H1 (cell line): ENCODE measurements around the gene FLT3. TPM values are rescaled to one million over a fixed set of nuclear protein-coding genes. Genes with fewer than 3 reads are reported as not detected.

Source experiments
- CTCF ChIA-PET: fragments of 300-600 bp; sonication (Branson Sonifier 250); formaldehyde crosslinking; loops from one replicate; lab custom pipeline; 2021; ENCODE audit not compliant: partially characterized antibody; lab: Charles Lee
- POLR2A ChIA-PET: fragments of 300-600 bp; sonication (Branson Sonifier 250); formaldehyde crosslinking; loops from one replicate; lab custom pipeline; 2021; ENCODE audit warnings: inconsistent platforms; ENCODE audit not compliant: partially characterized antibody; lab: Charles Lee
- DNase-seq, 2 experiments: peaks; one replicate each; pipeline versions ENCODE4 v3.0.0 to v3.0.0-alpha.2; 2010 to 2022; ENCODE audit warnings: low spot score in 2 of 2, low read depth in 1 of 2, mixed read lengths in 1 of 2
- FAIRE-seq: peaks from 2 replicates; lab custom pipeline; 2011; peaks lifted over from hg19 to GRCh38; lab: Jason Lieb, UNC
- H2AFZ ChIP-seq: 2 replicates; pipeline ENCODE4 v1.8.1; 2012; ENCODE audit warnings: low read length, inconsistent platforms
- H2AK5ac ChIP-seq: 2 replicates; pipeline ENCODE4 v1.6.1; 2013; ENCODE audit warnings: low read depth, low read length
- H2BK120ac ChIP-seq: replicated peaks from 2 replicates; pipeline ENCODE3; 2013; ENCODE audit warnings: low read depth, low read length, inconsistent platforms
- H2BK12ac ChIP-seq: 2 replicates; pipeline ENCODE4 v1.6.1; 2013; ENCODE audit warnings: low read depth, low read length
- H2BK15ac ChIP-seq: 2 replicates; pipeline ENCODE4 v1.6.1; 2013; ENCODE audit warnings: low read length
- H2BK20ac ChIP-seq: 2 replicates; pipeline ENCODE4 v1.6.1; 2013; ENCODE audit warnings: low read length
- H2BK5ac ChIP-seq: 2 replicates; pipeline ENCODE4 v1.6.1; 2013; ENCODE audit warnings: low read depth, low read length
- H3K14ac ChIP-seq: 2 replicates; pipeline ENCODE4 v1.6.1; 2013; ENCODE audit warnings: inconsistent platforms; ENCODE audit not compliant: insufficient read length
- H3K18ac ChIP-seq: 2 replicates; pipeline ENCODE4 v1.6.1; 2013; ENCODE audit warnings: low read length; ENCODE audit errors: extremely low read depth
- H3K23ac ChIP-seq: 2 replicates; pipeline ENCODE4 v1.6.1; 2013; ENCODE audit warnings: inconsistent platforms; ENCODE audit not compliant: insufficient read length
- H3K23me2 ChIP-seq: 2 replicates; pipeline ENCODE4 v1.6.1; 2013; ENCODE audit warnings: low read depth, low read length
- H3K27ac ChIP-seq: 2 replicates; pipeline ENCODE4 v1.6.1; 2011; ENCODE audit warnings: low read depth, low read length, inconsistent platforms
- H3K27me3 ChIP-seq, 4 experiments: replicated peaks in 1 of 4; 1 replicate in 1 of 4; 2 replicates in 3 of 4; pipeline versions ENCODE4 v1.6.1 to v1.8.1; 2011 to 2013; ENCODE audit warnings: low read length in 3 of 4, mild to moderate bottlenecking in 3 of 4, inconsistent platforms in 2 of 4, mixed read lengths in 2 of 4, moderate library complexity in 1 of 4; ENCODE audit not compliant: control insufficient read depth in 3 of 4, insufficient read depth in 3 of 4; ENCODE audit errors: extremely low read depth in 1 of 4
- H3K36me3 ChIP-seq, 4 experiments: 2 replicates each; pipeline versions ENCODE4 v1.6.1 to v1.8.1; 2011 to 2013; ENCODE audit warnings: mild to moderate bottlenecking in 4 of 4, low read length in 3 of 4, moderate library complexity in 2 of 4, control low read depth in 1 of 4, inconsistent platforms in 1 of 4; ENCODE audit not compliant: insufficient read depth in 4 of 4, control insufficient read depth in 2 of 4
- H3K4ac ChIP-seq: replicated peaks from 2 replicates; pipeline ENCODE3; 2013; ENCODE audit warnings: low read length, low read depth, mixed read lengths, inconsistent platforms; ENCODE audit not compliant: insufficient read length
- H3K4me1 ChIP-seq, 4 experiments: replicated peaks in 1 of 4; 1 replicate in 1 of 4; 2 replicates in 3 of 4; pipeline versions ENCODE4 v1.6.1 to v1.8.1; 2011 to 2013; ENCODE audit warnings: low read length in 3 of 4, inconsistent platforms in 2 of 4, mixed read lengths in 1 of 4; ENCODE audit not compliant: insufficient read depth in 4 of 4, control insufficient read depth in 3 of 4
- H3K4me2 ChIP-seq, 2 experiments: 2 replicates each; pipeline versions ENCODE4 v1.6.1 to v1.8.1; 2011 to 2013; ENCODE audit warnings: low read depth in 2 of 2, low read length in 2 of 2, control low read depth in 1 of 2, inconsistent platforms in 1 of 2, mild to moderate bottlenecking in 1 of 2; ENCODE audit not compliant: insufficient read depth in 1 of 2
- H3K4me3 ChIP-seq, 4 experiments: fragments of 200-600, 300-600 bp in 1 of 4; sonication (generic), shearing (Covaris generic), sonication (Bioruptor Twin) in 1 of 4; 2 replicates each; pipeline versions ENCODE4 v1.5.1 to v1.8.1; 2011 to 2016; ENCODE audit warnings: low read length in 4 of 4, low read depth in 3 of 4, control low read depth in 2 of 4, inconsistent platforms in 2 of 4, mild to moderate bottlenecking in 2 of 4, mixed read lengths in 1 of 4, moderate library complexity in 1 of 4; ENCODE audit not compliant: insufficient read depth in 2 of 4; ENCODE audit errors: extremely low read depth in 1 of 4
- H3K56ac ChIP-seq: replicated peaks from 2 replicates; pipeline ENCODE3; 2013; ENCODE audit warnings: low read depth, mild to moderate bottlenecking, mixed read lengths, low read length, inconsistent platforms; ENCODE audit not compliant: insufficient read length
- H3K79me1 ChIP-seq: 2 replicates; pipeline ENCODE4 v1.6.1; 2013; ENCODE audit warnings: low read depth, low read length, control low read depth
- H3K79me2 ChIP-seq, 2 experiments: 2 replicates each; pipeline versions ENCODE4 v1.6.1 to v1.8.1; 2012 to 2013; ENCODE audit warnings: low read length in 2 of 2, mild to moderate bottlenecking in 2 of 2, inconsistent platforms in 1 of 2; ENCODE audit not compliant: insufficient read depth in 2 of 2, control insufficient read depth in 1 of 2
- H3K9ac ChIP-seq, 4 experiments: replicated peaks in 1 of 4; 1 replicate in 1 of 4; 2 replicates in 3 of 4; pipeline versions ENCODE4 v1.6.1 to v1.8.1; 2011 to 2013; ENCODE audit warnings: low read depth in 3 of 4, low read length in 3 of 4, control low read depth in 2 of 4, mild to moderate bottlenecking in 2 of 4, moderate library complexity in 2 of 4, inconsistent platforms in 1 of 4; ENCODE audit errors: extremely low read depth in 1 of 4
- H3K9me3 ChIP-seq, 2 experiments: 2 replicates each; pipeline versions ENCODE4 v1.6.1 to v1.8.1; 2012 to 2013; ENCODE audit warnings: mild to moderate bottlenecking in 2 of 2, moderate library complexity in 2 of 2, control low read depth in 1 of 2, inconsistent platforms in 1 of 2, low read depth in 1 of 2, low read length in 1 of 2, mixed read lengths in 1 of 2; ENCODE audit not compliant: insufficient read depth in 2 of 2
- H4K20me1 ChIP-seq, 2 experiments: replicated peaks in 1 of 2; 2 replicates each; pipeline versions ENCODE3 to v1.8.1; 2011 to 2013; ENCODE audit warnings: inconsistent platforms in 2 of 2, low read length in 2 of 2, mild to moderate bottlenecking in 1 of 2; ENCODE audit not compliant: insufficient read depth in 2 of 2, control insufficient read depth in 1 of 2
- H4K5ac ChIP-seq: 2 replicates; pipeline ENCODE4 v1.6.1; 2013; ENCODE audit warnings: low read length, low read depth, mixed read lengths, inconsistent platforms; ENCODE audit not compliant: insufficient read length
- H4K8ac ChIP-seq: 2 replicates; pipeline ENCODE4 v1.8.0; 2013; ENCODE audit warnings: mild to moderate bottlenecking, moderate library complexity, low read length, inconsistent platforms; ENCODE audit not compliant: insufficient read depth; ENCODE audit errors: extremely low read depth
- H4K91ac ChIP-seq: replicated peaks from 2 replicates; pipeline ENCODE3; 2013; ENCODE audit warnings: low read length, mixed read lengths, inconsistent platforms; ENCODE audit not compliant: insufficient read length
- ASH2L ChIP-seq: fragments of 200-600, 300-600 bp; sonication (generic); IDR thresholded peaks from one replicate; pipeline ENCODE4 v1.7.1; 2017; ENCODE audit warnings: low read length
- BCL11A ChIP-seq, 2 experiments: IDR thresholded peaks; one replicate each; pipeline ENCODE4 v1.6.1; 2011; ENCODE audit warnings: low read depth in 2 of 2, low read length in 2 of 2, mild to moderate bottlenecking in 2 of 2
- CBX5 ChIP-seq: fragments of 300-800, 300-1000 bp; sonication (generic); IDR thresholded peaks from 2 replicates; pipeline ENCODE4 v1.7.1; 2016; ENCODE audit warnings: antibody characterized with exemption, low read length, low read depth
- CEBPB ChIP-seq: IDR thresholded peaks from 2 replicates; pipeline ENCODE4 v1.6.1; 2012; ENCODE audit warnings: low read depth, low read length
- CTBP2 ChIP-seq: IDR thresholded peaks from 2 replicates; pipeline ENCODE4 v1.7.0; 2011; ENCODE audit warnings: borderline replicate concordance, mild to moderate bottlenecking, moderate library complexity, mixed read lengths, low read length; ENCODE audit not compliant: insufficient read depth, insufficient read length
- GTF2F1 ChIP-seq: IDR thresholded peaks from 2 replicates; pipeline ENCODE4 v1.6.1; 2012; ENCODE audit warnings: low read depth, low read length, improper control_type of control experiment, borderline replicate concordance
- JUN ChIP-seq: IDR thresholded peaks from 2 replicates; pipeline ENCODE4 v1.6.1; 2011; ENCODE audit warnings: low read depth, mild to moderate bottlenecking, improper control_type of control experiment, low read length
- NRF1 ChIP-seq: IDR thresholded peaks from 2 replicates; pipeline ENCODE4 v1.6.1; 2011; ENCODE audit warnings: mild to moderate bottlenecking, low read depth, low read length, improper control_type of control experiment
- RAD21 ChIP-seq, 2 experiments: IDR thresholded peaks in 1 of 2; conservative IDR thresholded peaks in 1 of 2; 2 replicates each; pipeline ENCODE4 v1.6.1; 2011; ENCODE audit warnings: low read depth in 2 of 2, low read length in 2 of 2, improper control_type of control experiment in 1 of 2, inconsistent platforms in 1 of 2, mild to moderate bottlenecking in 1 of 2, moderate library complexity in 1 of 2
- RXRA ChIP-seq: IDR thresholded peaks from 2 replicates; pipeline ENCODE4 v1.6.1; 2011; ENCODE audit warnings: low read depth, mild to moderate bottlenecking, low read length, moderate library complexity; ENCODE audit not compliant: insufficient read depth
- SIN3A ChIP-seq, 2 experiments: IDR thresholded peaks in 1 of 2; conservative IDR thresholded peaks in 1 of 2; 2 replicates each; pipeline ENCODE4 v1.6.1; 2011 to 2012; ENCODE audit warnings: low read length in 2 of 2, improper control_type of control experiment in 1 of 2, low read depth in 1 of 2, mild to moderate bottlenecking in 1 of 2
- SIX5 ChIP-seq: IDR thresholded peaks from 2 replicates; pipeline ENCODE4 v1.6.1; 2011; ENCODE audit warnings: mild to moderate bottlenecking, low read depth, low read length
- SP1 ChIP-seq: IDR thresholded peaks from 2 replicates; pipeline ENCODE4 v1.6.1; 2011; ENCODE audit warnings: low read depth, low read length
- SP4 ChIP-seq: IDR thresholded peaks from 2 replicates; pipeline ENCODE4 v1.6.1; 2012; ENCODE audit warnings: low read length, inconsistent platforms
- TCF12 ChIP-seq: IDR thresholded peaks from 2 replicates; pipeline ENCODE4 v1.6.1; 2011; ENCODE audit warnings: low read depth, mild to moderate bottlenecking, low read length
- TEAD4 ChIP-seq: IDR thresholded peaks from 2 replicates; pipeline ENCODE4 v1.6.1; 2012; ENCODE audit warnings: low read depth, low read length, inconsistent platforms, mixed read lengths
- WGBS, 2 experiments: shearing (Covaris generic) in 1 of 2; methylation state at CpG; one replicate each; pipeline versions ENCODE4 v1.1.6 to v1.1.7; 2013 to 2015; ENCODE audit warnings: low lambda C conversion rate in 2 of 2, mixed read lengths in 2 of 2, inconsistent platforms in 1 of 2, low coverage in 1 of 2, missing lambda C conversion rate in 1 of 2; ENCODE audit not compliant: insufficient replicate concordance in 2 of 2, insufficient coverage in 1 of 2, insufficient read length in 1 of 2; ENCODE audit errors: extremely low coverage in 1 of 2, missing lambda C conversion rate in 1 of 2; 5-methylcytosine and 5-hydroxymethylcytosine counted together
- polyA plus RNA-seq, 7 experiments: library from polyadenylated mRNA; depleted of rRNA in 3 of 7; stranded (reverse) in 5 of 7; unstranded in 2 of 7; fragments of >200 nt in 5 of 7; fragments of 200-250 nt in 2 of 7; gene quantifications; 1 replicate in 5 of 7; 2 replicates in 1 of 7; 4 replicates in 1 of 7; pipeline versions ENCODE4 v1.2.1 to v1.2.3, GENCODE V29; 2011 to 2013; ENCODE audit warnings: missing spikeins in 2 of 7, mixed read lengths in 2 of 7
- total RNA-seq: library from RNA; stranded (reverse); fragmentation: NEBNext Ultra II Directional; extraction: Animal tissue kit (Norgen Biotek cat#: 25700); gene quantifications from 2 replicates; pipeline ENCODE4 v1.2.1, GENCODE V29; 2021

The FLT3 gene
- total and polyA plus RNA-seq, 2 of the 8 experiments (the other 6 are each of a cell fraction or from before 2014, with no cell fraction given): 0.44 to 0.71 TPM

DNA sequence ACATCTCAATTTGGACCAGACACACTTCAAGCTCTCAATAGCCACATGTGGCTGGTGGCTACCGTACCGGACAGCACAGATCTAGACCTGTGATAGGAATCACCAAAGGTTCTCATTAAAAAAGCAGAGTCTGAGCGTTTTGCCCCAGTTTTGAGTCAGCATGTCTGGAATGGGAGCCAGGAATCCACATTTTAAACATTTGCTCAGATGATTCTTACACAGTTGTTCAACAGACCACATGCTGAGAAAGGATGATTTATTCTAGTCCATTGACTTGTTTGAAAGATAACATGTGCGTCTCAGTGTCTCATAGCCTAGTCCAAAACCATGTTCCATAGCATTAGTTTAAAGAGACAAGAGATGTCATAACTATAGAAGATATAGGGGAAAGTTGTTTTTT is 53.4 kb downstream of the FLT3 start:
- Histone ChIP-seq H3K36me3 (no peaks in the 10 kb centered on the region), H3K79me2 (no peaks in the 10 kb centered on the region), H3K27ac (no peak overlapping the region), H4K20me1 (no peaks in the 10 kb centered on the region), H2BK15ac (no peak overlapping the region), H3K56ac (no peak overlapping the region), H2AFZ (no peak overlapping the region), H3K9ac (no peak overlapping the region), H2BK12ac (no peak overlapping the region), H3K27me3 (no peaks in the 10 kb centered on the region), H3K4me1 (peaks cover 2 to 17% (median 9%) of the 10 kb centered on the region in 4 experiments; a peak in 5 of 7 replicates), H3K4me3 (no peak overlapping the region), H3K79me1 (no peaks in the 10 kb centered on the region), H3K23ac (no peak overlapping the region), H2BK20ac (no peak overlapping the region), H4K91ac (no peak overlapping the region), H3K4me2 (no peak overlapping the region), H2AK5ac (no peak overlapping the region), H3K14ac (no peak overlapping the region), H3K23me2 (no peaks in the 10 kb centered on the region), H2BK120ac (no peak overlapping the region), H3K18ac (no peak overlapping the region), H3K9me3 (no peaks in the 10 kb centered on the region), H4K5ac (no peak overlapping the region), H4K8ac (no peak overlapping the region), H2BK5ac (no peak overlapping the region), H3K4ac (no peak overlapping the region)
- no peak for DNase-seq
- 83% methylated on average over 4 of the region's 4 CpGs; no CpG with 5 or more reads in 1 of the 2 experiments for WGBS, 2 experiments
- CTCF ChIA-PET: no interaction called here
- POLR2A ChIA-PET: no interaction called here
- FAIRE-seq: no peak
- no peak for TF ChIP-seq CEBPB
- TF ChIP-seq RXRA: no peak
- no peak for TF ChIP-seq NRF1
- TF ChIP-seq ASH2L: no peak
- no peak for TF ChIP-seq CTBP2
- no peak for TF ChIP-seq SP4
- no peak for TF ChIP-seq TEAD4
- no peak for TF ChIP-seq TCF12
- no peak for TF ChIP-seq BCL11A (IDR thresholded peaks at IDR 0.05; ENCODE audit: low read depth in 2 of 2, low read length in 2 of 2)
- TF ChIP-seq CBX5: no peak
- no peak for TF ChIP-seq SIX5
- TF ChIP-seq GTF2F1: no peak
- no peak for TF ChIP-seq SIN3A (conservative IDR thresholded peaks at IDR 0.05 in 1 of 2, IDR thresholded peaks at IDR 0.05 in 1 of 2; ENCODE audit: low read depth in 1 of 2, low read length in 2 of 2)
- no peak for TF ChIP-seq JUN
- TF ChIP-seq RAD21 (IDR thresholded peaks at IDR 0.05 in 1 of 2, conservative IDR thresholded peaks at IDR 0.05 in 1 of 2; ENCODE audit: low read depth in 2 of 2, low read length in 2 of 2): no peak
- no peak for TF ChIP-seq SP1
